Measurements from ENCODE around the gene PCNX1.
"Not testable (repeated sequence)": the region's sequence is repeated elsewhere in the genome, so short reads cannot be mapped to it uniquely, and the experiment has no call there.

The PCNX1 gene

GRCh38 chr14:71116568-71117122 is 209.4 kb downstream of the PCNX1 start:
- peaks cover 60% of the 10 kb centered on the region for H3K36me3 Mint-ChIP-seq
- no peaks in the 10 kb centered on the region for H3K9me3 Mint-ChIP-seq
- ATAC-seq (no peak), DNase-seq (ENCODE audit: low spot score in 2 of 2) (no peak)
- H3K4me3 Mint-ChIP-seq = no peak overlapping the region
- peak overlapping the region; percentile 81 for H3K27ac Mint-ChIP-seq
- peaks cover 10% of the 10 kb centered on the region for H3K4me1 Mint-ChIP-seq

GRCh38 chr14:71117839-71118743 is 210.8 kb downstream of the PCNX1 start:
- H3K27ac Mint-ChIP-seq = peak overlapping the region; percentile 81
- ATAC-seq = no peak
- no peak overlapping the region for H3K4me3 Mint-ChIP-seq
- peaks cover 10% of the 10 kb centered on the region for H3K4me1 Mint-ChIP-seq
- DNase-seq (ENCODE audit: low spot score in 2 of 2) = peak in 1 of 2 donors; percentile 46
- peaks cover 45% of the 10 kb centered on the region for H3K36me3 Mint-ChIP-seq
- H3K9me3 Mint-ChIP-seq = no peaks in the 10 kb centered on the region

- Mint-ChIP-seq H3K4me3 (no peak overlapping the region), H3K9me3 (no peaks in the 10 kb centered on the region), H3K36me3 (peaks cover 37% of the 10 kb centered on the region), H3K4me1 (peaks cover 10% of the 10 kb centered on the region), H3K27ac (peak overlapping the region; percentile 81)
- ATAC-seq = peak; percentile 99
- DNase-seq (ENCODE audit: low spot score in 2 of 2) = peak in 1 of 2 donors; percentile 48
These were observed 211.8 kb downstream of the PCNX1 start for GRCh38 chr14:71119075-71119474.

- peaks cover 10% of the 10 kb centered on the region for H3K4me1 Mint-ChIP-seq
- H3K27ac Mint-ChIP-seq = no peak overlapping the region
- peaks cover 29% of the 10 kb centered on the region for H3K36me3 Mint-ChIP-seq
- no peak overlapping the region for H3K4me3 Mint-ChIP-seq
- ATAC-seq (no peak), DNase-seq (ENCODE audit: low spot score in 2 of 2) (no peak)
- H3K9me3 Mint-ChIP-seq = no peaks in the 10 kb centered on the region
These were observed 212.6 kb downstream of the PCNX1 start for GRCh38 chr14:71119832-71120231.

GRCh38 chr14:71121001-71121400 is 213.7 kb downstream of the PCNX1 start:
- H3K36me3 Mint-ChIP-seq = peaks cover 18% of the 10 kb centered on the region
- H3K4me3 Mint-ChIP-seq = no peak overlapping the region
- ATAC-seq (no peak), DNase-seq (ENCODE audit: low spot score in 2 of 2) (no peak)
- peak overlapping the region; percentile 47 for H3K27ac Mint-ChIP-seq
- peaks cover 19% of the 10 kb centered on the region for H3K4me1 Mint-ChIP-seq
- no peaks in the 10 kb centered on the region for H3K9me3 Mint-ChIP-seq

GRCh38 chr14:71121711-71122110 is 214.5 kb downstream of the PCNX1 start:
- no peak overlapping the region for H3K4me3 Mint-ChIP-seq
- DNase-seq (ENCODE audit: low spot score in 2 of 2) = peak in 1 of 2 donors; percentile 46
- peaks cover 12% of the 10 kb centered on the region for H3K36me3 Mint-ChIP-seq
- H3K27ac Mint-ChIP-seq = peak overlapping the region; percentile 47
- H3K4me1 Mint-ChIP-seq = peaks cover 19% of the 10 kb centered on the region
- H3K9me3 Mint-ChIP-seq = no peaks in the 10 kb centered on the region
- ATAC-seq = no peak

GRCh38 chr14:71122866-71123565 is 215.8 kb downstream of the PCNX1 start:
- no peaks in the 10 kb centered on the region for H3K9me3 Mint-ChIP-seq
- no peaks in the 10 kb centered on the region for H3K36me3 Mint-ChIP-seq
- no peak overlapping the region for H3K4me3 Mint-ChIP-seq
- ATAC-seq (no peak), DNase-seq (ENCODE audit: low spot score in 2 of 2) (peak in 1 of 2 donors; percentile 38)
- H3K27ac Mint-ChIP-seq = peak overlapping the region; percentile 41
- H3K4me1 Mint-ChIP-seq = peaks cover 19% of the 10 kb centered on the region

GRCh38 chr14:71123579-71124135 is 216.4 kb downstream of the PCNX1 start:
- Mint-ChIP-seq H3K4me1 (peaks cover 14% of the 10 kb centered on the region), H3K27ac (no peak overlapping the region), H3K36me3 (no peaks in the 10 kb centered on the region), H3K4me3 (no peak overlapping the region), H3K9me3 (no peaks in the 10 kb centered on the region)
- ATAC-seq (no peak), DNase-seq (ENCODE audit: low spot score in 2 of 2) (peak in 1 of 2 donors; percentile 45)

- not testable (repeated sequence) for ATAC-seq, H3K36me3 Mint-ChIP-seq, H3K27ac Mint-ChIP-seq, H3K4me3 Mint-ChIP-seq, H3K9me3 Mint-ChIP-seq
- peak in 1 of 2 donors; percentile 33 for DNase-seq (ENCODE audit: low spot score in 2 of 2)
- peaks cover 19% of the 10 kb centered on the region for H3K4me1 Mint-ChIP-seq
These were observed 222.6 kb downstream of the PCNX1 start for GRCh38 chr14:71129716-71130490.

GRCh38 chr14:71130491-71131179 is 223.4 kb downstream of the PCNX1 start:
- H3K4me3 Mint-ChIP-seq = peak overlapping the region; percentile 15
- no peak overlapping the region for H3K27ac Mint-ChIP-seq
- peak; percentile 80 for ATAC-seq
- H3K9me3 Mint-ChIP-seq = no peaks in the 10 kb centered on the region
- peak in 1 of 2 donors; percentile 57 for DNase-seq (ENCODE audit: low spot score in 2 of 2)
- H3K36me3 Mint-ChIP-seq = no peaks in the 10 kb centered on the region
- peaks cover 12% of the 10 kb centered on the region for H3K4me1 Mint-ChIP-seq

GRCh38 chr14:71133296-71133695 is 226.0 kb downstream of the PCNX1 start:
- peaks cover 11% of the 10 kb centered on the region for H3K4me1 Mint-ChIP-seq
- no peaks in the 10 kb centered on the region for H3K36me3 Mint-ChIP-seq
- ATAC-seq = no peak
- H3K9me3 Mint-ChIP-seq = no peaks in the 10 kb centered on the region
- DNase-seq (ENCODE audit: low spot score in 2 of 2) = no peak
- no peak overlapping the region for H3K27ac Mint-ChIP-seq
- no peak overlapping the region for H3K4me3 Mint-ChIP-seq

GRCh38 chr14:71135496-71135895 is 228.2 kb downstream of the PCNX1 start:
- Mint-ChIP-seq H3K4me3 (no peak overlapping the region), H3K36me3 (no peaks in the 10 kb centered on the region), H3K4me1 (peaks cover 17% of the 10 kb centered on the region), H3K9me3 (no peaks in the 10 kb centered on the region), H3K27ac (no peak overlapping the region)
- ATAC-seq = no peak
- no peak for DNase-seq (ENCODE audit: low spot score in 2 of 2)

GRCh38 chr14:71135911-71136310 is 228.7 kb downstream of the PCNX1 start:
- ATAC-seq = no peak
- no peak overlapping the region for H3K4me3 Mint-ChIP-seq
- no peak for DNase-seq (ENCODE audit: low spot score in 2 of 2)
- H3K4me1 Mint-ChIP-seq = peaks cover 14% of the 10 kb centered on the region
- no peaks in the 10 kb centered on the region for H3K36me3 Mint-ChIP-seq
- no peaks in the 10 kb centered on the region for H3K9me3 Mint-ChIP-seq
- H3K27ac Mint-ChIP-seq = no peak overlapping the region

GRCh38 chr14:71136386-71137060 is 229.3 kb downstream of the PCNX1 start:
- Mint-ChIP-seq H3K4me1 (peaks cover 20% of the 10 kb centered on the region), H3K27ac (no peak overlapping the region), H3K4me3 (no peak overlapping the region), H3K36me3 (no peaks in the 10 kb centered on the region), H3K9me3 (no peaks in the 10 kb centered on the region)
- DNase-seq (ENCODE audit: low spot score in 2 of 2) (no peak), ATAC-seq (no peak)
